GM23338 (cell line): ENCODE measurements around the gene ARL2BP. TPM values are rescaled to one million over a fixed set of nuclear protein-coding genes. Genes with fewer than 3 reads are reported as not detected.

Source experiments
- ATAC-seq: fragments of 200-7000 bp; cut with Tn5 transposase; 3 replicates; pipeline ENCODE4 v1.9.1; 2020
- DNase-seq: peaks from one replicate; pipeline ENCODE4 v3.0.0-alpha.2; 2015; ENCODE audit warnings: low spot score
- H2AFZ ChIP-seq: fragments of 200-600 bp; sonication (generic); 2 replicates; pipeline ENCODE4 v1.8.0; 2016; ENCODE audit warnings: antibody characterized with exemption, mild to moderate bottlenecking, moderate library complexity
- H3F3A ChIP-seq: fragments of 200-600 bp; sonication (generic); replicated peaks from 2 replicates; pipeline ENCODE4 v1.8.0; 2017; ENCODE audit warnings: antibody characterized with exemption, mixed run types, low read depth
- H3K27ac ChIP-seq: fragments of 200-600 bp; sonication (generic); 2 replicates; pipeline ENCODE4 v1.6.1; 2016; ENCODE audit warnings: low read depth
- H3K27me3 ChIP-seq: fragments of 200-600 bp; sonication (generic); 2 replicates; pipeline ENCODE4 v1.8.0; 2016; ENCODE audit warnings: mild to moderate bottlenecking, mixed run types, moderate library complexity; ENCODE audit not compliant: insufficient read depth
- H3K36me3 ChIP-seq: fragments of 200-600 bp; sonication (generic); 2 replicates; pipeline ENCODE4 v1.8.0; 2016; ENCODE audit warnings: mild to moderate bottlenecking; ENCODE audit not compliant: insufficient read depth
- H3K4me1 ChIP-seq: fragments of 200-600 bp; sonication (generic); 2 replicates; pipeline ENCODE4 v1.8.0; 2016; ENCODE audit warnings: mild to moderate bottlenecking, moderate library complexity; ENCODE audit not compliant: insufficient read depth
- H3K4me2 ChIP-seq: fragments of 200-600 bp; sonication (generic); 2 replicates; pipeline ENCODE4 v1.7.1; 2017; ENCODE audit warnings: mixed run types
- H3K4me3 ChIP-seq: fragments of 200-600 bp; sonication (generic); 2 replicates; pipeline ENCODE4 v1.6.1; 2016; ENCODE audit warnings: mixed run types
- H3K79me2 ChIP-seq: fragments of 200-600 bp; sonication (generic); replicated peaks from 2 replicates; pipeline ENCODE4 v1.8.0; 2017; ENCODE audit warnings: mild to moderate bottlenecking; ENCODE audit not compliant: insufficient read depth
- H3K9me2 ChIP-seq: fragments of 200-600 bp; sonication (generic); 2 replicates; pipeline ENCODE4 v1.8.0; 2017; ENCODE audit not compliant: insufficient read depth
- H4K20me1 ChIP-seq: fragments of 200-600 bp; sonication (generic); replicated peaks from 2 replicates; pipeline ENCODE4 v1.8.0; 2017; ENCODE audit warnings: mild to moderate bottlenecking; ENCODE audit not compliant: insufficient read depth
- H3K27ac Mint-ChIP-seq: 2 replicates; pipeline ENCODE4 v1.8.0; 2020; ENCODE audit warnings: inconsistent platforms, mild to moderate bottlenecking, moderate library complexity, mixed read lengths
- H3K27me3 Mint-ChIP-seq: 3 replicates; pipeline ENCODE4 v1.8.0; 2022; ENCODE audit warnings: low read depth, mild to moderate bottlenecking, moderate library complexity, mixed read lengths, inconsistent platforms; ENCODE audit not compliant: insufficient read depth, poor library complexity
- H3K36me3 Mint-ChIP-seq: 3 replicates; pipeline ENCODE4 v1.8.0; 2021; ENCODE audit warnings: low read depth, mild to moderate bottlenecking, inconsistent platforms, moderate library complexity, mixed read lengths
- H3K4me1 Mint-ChIP-seq: 3 replicates; pipeline ENCODE4 v1.8.0; 2020; ENCODE audit warnings: mild to moderate bottlenecking, inconsistent platforms, mixed read lengths
- H3K4me3 Mint-ChIP-seq: 3 replicates; pipeline ENCODE4 v1.8.0; 2021; ENCODE audit warnings: moderate library complexity, mild to moderate bottlenecking, inconsistent platforms, mixed read lengths
- H3K9me3 Mint-ChIP-seq: 3 replicates; pipeline ENCODE4 v1.8.0; 2020; ENCODE audit warnings: moderate library complexity, mild to moderate bottlenecking, inconsistent platforms, mixed read lengths
- CTCF ChIP-seq, 2 experiments: fragments of 200-600 bp in 1 of 2; sonication (generic) in 1 of 2; conservative IDR thresholded peaks; 2 replicates each; pipeline versions ENCODE4 v1.5.1 to v1.6.1; 2016 to 2017; ENCODE audit warnings: antibody characterized with exemption in 2 of 2, low read depth in 2 of 2, mild to moderate bottlenecking in 2 of 2, moderate library complexity in 1 of 2
- ETS1 ChIP-seq: IDR thresholded peaks from 2 replicates; pipeline ENCODE4 v1.6.1; 2016; ENCODE audit warnings: antibody characterized with exemption
- EZH2 ChIP-seq: fragments of 200-600 bp; sonication (generic); IDR thresholded peaks from one replicate; pipeline ENCODE4 v1.8.0; 2017; ENCODE audit warnings: antibody characterized with exemption, mild to moderate bottlenecking, low read depth; ENCODE audit not compliant: unreplicated experiment
- EZH2phosphoT487 ChIP-seq: fragments of 200-600 bp; sonication (generic); IDR thresholded peaks from one replicate; pipeline ENCODE4 v1.8.1; 2018; ENCODE audit warnings: antibody characterized with exemption; ENCODE audit not compliant: unreplicated experiment
- NANOG ChIP-seq: IDR thresholded peaks from 2 replicates; pipeline ENCODE4 v1.6.1; 2016; ENCODE audit warnings: antibody characterized with exemption, borderline replicate concordance
- POLR2AphosphoS5 ChIP-seq: IDR thresholded peaks from 2 replicates; pipeline ENCODE4 v1.6.1; 2016; ENCODE audit warnings: antibody characterized with exemption, low read depth
- REST ChIP-seq: IDR thresholded peaks from one replicate; pipeline ENCODE4 v1.6.1; 2018; ENCODE audit warnings: antibody characterized with exemption; ENCODE audit not compliant: unreplicated experiment
- STAT1 ChIP-seq: IDR thresholded peaks from one replicate; pipeline ENCODE4 v1.6.1; 2016; ENCODE audit warnings: antibody characterized with exemption; ENCODE audit not compliant: unreplicated experiment
- ZNF114 ChIP-seq: fragments of 250-450 bp; sonication (Bioruptor Pico); IDR thresholded peaks from 2 replicates; pipeline ENCODE4 v1.5.0; 2020; ENCODE audit warnings: mild to moderate bottlenecking, moderate library complexity
- ZNF331 ChIP-seq: fragments of 250-450 bp; sonication (Bioruptor Pico); IDR thresholded peaks from 2 replicates; pipeline ENCODE4 v1.5.0; 2020; ENCODE audit warnings: low read depth, mild to moderate bottlenecking, moderate library complexity
- polyA plus RNA-seq: library from polyadenylated mRNA; unstranded; fragments of >200 nt; fragmentation: Nextera tagmentation; extraction: Ambion mirVana; gene quantifications from 2 replicates; pipeline ENCODE4 v1.2.1, GENCODE V29; 2016
- total RNA-seq: library from RNA; depleted of rRNA; stranded (reverse); fragments of >200 nt; shearing (Covaris generic); gene quantifications from 2 replicates; pipeline ENCODE4 v1.2.3, GENCODE V29; 2014

ARL2BP gene
- total and polyA plus RNA-seq, 2 experiments from 2014 or later: 10.3 to 13.4 TPM

- no peaks in the 10 kb centered on the region for H3K27me3 ChIP-seq
- no peak overlapping the region for H2AFZ ChIP-seq
- no peak overlapping the region for H3K27ac ChIP-seq
- no peaks in the 10 kb centered on the region for H3K79me2 ChIP-seq
- ATAC-seq (no peak), DNase-seq (no peak)
- H3K9me2 ChIP-seq: no peaks in the 10 kb centered on the region
- H3K4me3 ChIP-seq: no peak overlapping the region
- no peaks in the 10 kb centered on the region for H3F3A ChIP-seq
- Mint-ChIP-seq H3K4me1 (peaks cover 13% of the 10 kb centered on the region), H3K4me3 (no peak overlapping the region), H3K27me3 (peaks cover 6% of the 10 kb centered on the region), H3K9me3 (0 out of 3 replicates have a peak, but pooled peaks cover under 1% of the 10 kb centered on the region), H3K27ac (no peak overlapping the region), H3K36me3 (peaks cover 6% of the 10 kb centered on the region)
- H3K36me3 ChIP-seq: no peaks in the 10 kb centered on the region; the same call in 1 of the 2 replicates
- H3K4me2 ChIP-seq: no peak overlapping the region
- H3K4me1 ChIP-seq: peaks cover 7% of the 10 kb centered on the region
- TF ChIP-seq STAT1 (no peak), EZH2 (no peak), EZH2phosphoT487 (no peak), REST (no peak), ZNF114 (CRISPR knock-in tag) (no peak), NANOG (no peak), ZNF331 (CRISPR knock-in tag) (no peak), ETS1 (no peak), POLR2AphosphoS5 (no peak), CTCF (conservative IDR thresholded peaks at IDR 0.05; ENCODE audit: low read depth in 2 of 2) (no peak)
- H4K20me1 ChIP-seq: no peaks in the 10 kb centered on the region
Measured at GRCh38 chr16:57257455-57258070, 12.5 kb downstream of the ARL2BP start.
